AG10803 (cell line): Measurements from ENCODE around the gene KCTD5.
"Not testable (repeated sequence)": the region's sequence is repeated elsewhere in the genome, so short reads cannot be mapped to it uniquely, and the experiment has no call there.

ENCODE experiments used
- DNase-seq: peaks from one replicate; pipeline ENCODE4 v3.0.0; 2010; ENCODE audit warnings: low read depth
- H3K4me3 ChIP-seq: 2 replicates; pipeline ENCODE4 v1.5.1; 2011; ENCODE audit warnings: mild to moderate bottlenecking, low read length, control low read depth
- CTCF ChIP-seq: conservative IDR thresholded peaks from 2 replicates; pipeline ENCODE4 v1.5.1; 2011; ENCODE audit warnings: mild to moderate bottlenecking, low read length, control low read depth, inconsistent platforms

KCTD5 gene

GRCh38 chr16:2682209-2683021 is at the start of gene KCTD5:
Gene KCTD5 (plus strand): TSS chr16:2682523. CDS start chr16:2682549, 26 bp downstream.
- no peak for TF ChIP-seq CTCF
- peak; percentile 95 for DNase-seq
- peak within 1 kb of the TSS; percentile 97 for H3K4me3 ChIP-seq

- DNase-seq, H3K4me3 ChIP-seq: not testable (repeated sequence)
- peak; percentile 13; the same call in 1 of the 2 replicates for TF ChIP-seq CTCF
Observed at GRCh38 chr16:2639071-2639721, 43.1 kb upstream of the KCTD5 start.

GRCh38 chr16:2639722-2640072 is 42.6 kb upstream of the KCTD5 start:
- DNase-seq, H3K4me3 ChIP-seq: not testable (repeated sequence)

- not testable (repeated sequence) for H3K4me3 ChIP-seq
Observed at GRCh38 chr16:2642561-2642960, 39.8 kb upstream of the KCTD5 start.

GRCh38 chr16:2644754-2645453 is 37.4 kb upstream of the KCTD5 start:
- not testable (repeated sequence) for DNase-seq, H3K4me3 ChIP-seq

More at GRCh38 chr16:2642561-2642960, 39.8 kb upstream of the KCTD5 start:
- not testable (repeated sequence) for DNase-seq

GRCh38 chr16:2651268-2651871 is 31.0 kb upstream of the KCTD5 start:
- DNase-seq, H3K4me3 ChIP-seq: not testable (repeated sequence)

- not testable (repeated sequence) for DNase-seq, H3K4me3 ChIP-seq
Observed at GRCh38 chr16:2653915-2654314, 28.4 kb upstream of the KCTD5 start.

- not testable (repeated sequence) for DNase-seq, H3K4me3 ChIP-seq
Observed at GRCh38 chr16:2654949-2655348, 27.4 kb upstream of the KCTD5 start.

GRCh38 chr16:2656985-2657384 is 25.3 kb upstream of the KCTD5 start:
- no peak overlapping the region for H3K4me3 ChIP-seq
- no peak for DNase-seq
- TF ChIP-seq CTCF, result no peak

GRCh38 chr16:2657803-2658202 is 24.5 kb upstream of the KCTD5 start:
- DNase-seq, result not testable (repeated sequence)

GRCh38 chr16:2659560-2659959 is 22.8 kb upstream of the KCTD5 start:
- H3K4me3 ChIP-seq, DNase-seq: not testable (repeated sequence)

More at GRCh38 chr16:2657803-2658202, 24.5 kb upstream of the KCTD5 start:
- H3K4me3 ChIP-seq, result not testable (repeated sequence)

- not testable (repeated sequence) for DNase-seq, H3K4me3 ChIP-seq
Observed at GRCh38 chr16:2660014-2660662, 22.2 kb upstream of the KCTD5 start.
